ENCODE results near the gene TSPYL2. TPM values are rescaled to one million over a fixed set of nuclear protein-coding genes. Genes with fewer than 3 reads are reported as not detected.

Gene TSPYL2
- total and polyA plus RNA-seq, 5 experiments from 2014 or later: 12.7 to 174 (median 32.2) TPM

DNA sequence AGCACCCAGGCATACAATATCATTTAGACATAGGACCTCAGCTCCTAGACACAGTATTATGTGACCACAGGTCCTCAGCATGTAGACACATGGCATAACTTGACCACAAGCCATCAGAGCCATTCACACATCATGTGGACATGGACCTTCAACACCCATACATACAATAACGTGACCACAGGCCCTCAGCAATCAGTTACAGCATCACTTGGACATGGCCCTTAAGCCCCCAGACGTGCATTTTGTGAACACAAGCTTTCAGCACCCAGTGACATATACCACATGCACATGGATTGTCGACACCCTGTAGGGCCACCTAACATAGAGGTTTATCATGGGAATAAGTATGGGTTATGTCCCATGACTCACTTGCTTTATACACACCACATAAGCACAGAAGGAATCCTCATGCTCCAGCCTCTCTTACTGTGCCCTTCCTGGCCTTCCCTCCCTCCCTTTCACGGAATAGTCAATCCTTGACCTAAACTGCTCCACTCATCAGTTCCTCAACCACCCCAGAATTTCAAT, 1.9 kb downstream of the TSPYL2 start:
- Mint-ChIP-seq H3K27me3 (peaks cover 0 to 3% (median 0%) of the 10 kb centered on the region in 5 donors), H3K9me3 (peaks cover 0 to 2% (median 0%) of the 10 kb centered on the region in 9 donors), H3K4me1 (peaks cover 29 to 69% (median 60%) of the 10 kb centered on the region in 4 donors), H3K27ac (peak overlapping the region; percentile 25 to 100 (median 96)), H3K4me3 (peak overlapping the region; percentile 82 to 96 (median 91)), H3K36me3 (peaks cover 0 to 40% (median 7%) of the 10 kb centered on the region in 3 donors)
- DNase-seq: peak in 2 of 10 donors; percentile 24 to 29
- POLR2A ChIA-PET: interaction anchor here (5.0 kb wide), 1 partner anchor 12 kb away, joined by 49 read pairs; no protein-coding TSS in a partner anchor
- no peak for ATAC-seq

DNA sequence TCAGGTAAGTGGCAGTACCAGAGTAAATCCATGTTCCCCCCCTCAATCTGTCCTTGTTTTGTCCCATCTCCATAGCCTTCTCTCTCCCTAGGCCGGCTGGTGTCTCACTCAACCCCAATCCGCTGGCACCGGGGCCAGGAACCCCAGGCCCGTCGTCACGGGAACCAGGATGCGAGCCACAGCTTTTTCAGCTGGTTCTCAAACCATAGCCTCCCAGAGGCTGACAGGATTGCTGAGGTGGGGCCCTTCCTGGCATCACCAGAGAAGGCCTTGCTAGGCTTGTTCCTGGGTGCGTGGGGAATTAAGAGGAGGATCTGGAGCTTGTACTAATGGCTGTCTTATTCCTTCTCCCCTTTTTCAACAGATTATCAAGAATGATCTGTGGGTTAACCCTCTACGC, 2.7 kb downstream of the TSPYL2 start:
- Mint-ChIP-seq H3K27ac (peak overlapping the region in 8 of 10 donors; percentile 77 to 100 (median 97)), H3K27me3 (peaks cover 0 to 3% (median 0%) of the 10 kb centered on the region in 5 donors), H3K36me3 (peaks cover 0 to 40% (median 7%) of the 10 kb centered on the region in 3 donors), H3K4me3 (peak overlapping the region; percentile 6 to 96 (median 86)), H3K4me1 (peaks cover 29 to 72% (median 61%) of the 10 kb centered on the region in 4 donors), H3K9me3 (peaks cover 0 to 2% (median 0%) of the 10 kb centered on the region in 9 donors)
- ATAC-seq: no peak
- POLR2A ChIA-PET: interaction anchor here (5.0 kb wide), 1 partner anchor 13 kb away, joined by 49 read pairs; no protein-coding TSS in a partner anchor
- DNase-seq: no peak

DNA sequence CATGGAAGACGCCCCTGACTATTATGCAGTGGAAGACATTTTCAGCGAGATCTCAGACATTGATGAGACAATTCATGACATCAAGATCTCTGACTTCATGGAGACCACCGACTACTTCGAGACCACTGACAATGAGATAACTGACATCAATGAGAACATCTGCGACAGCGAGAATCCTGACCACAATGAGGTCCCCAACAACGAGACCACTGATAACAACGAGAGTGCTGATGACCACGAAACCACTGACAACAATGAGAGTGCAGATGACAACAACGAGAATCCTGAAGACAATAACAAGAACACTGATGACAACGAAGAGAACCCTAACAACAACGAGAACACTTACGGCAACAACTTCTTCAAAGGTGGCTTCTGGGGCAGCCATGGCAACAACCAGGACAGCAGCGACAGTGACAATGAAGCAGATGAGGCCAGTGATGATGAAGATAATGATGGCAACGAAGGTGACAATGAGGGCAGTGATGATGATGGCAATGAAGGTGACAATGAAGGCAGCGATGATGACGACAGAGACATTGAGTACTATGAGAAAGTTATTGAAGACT, 3.6 kb downstream of the TSPYL2 start:
- Mint-ChIP-seq H3K27me3 (peaks cover 0 to 3% (median 0%) of the 10 kb centered on the region in 5 donors), H3K9me3 (peaks cover 0 to 2% (median 0%) of the 10 kb centered on the region in 9 donors), H3K36me3 (peaks cover 0 to 40% (median 7%) of the 10 kb centered on the region in 3 donors), H3K4me1 (peaks cover 29 to 67% (median 57%) of the 10 kb centered on the region in 4 donors), H3K4me3 (peak overlapping the region in 8 of 10 donors; percentile 2 to 82 (median 50)), H3K27ac (peak overlapping the region; percentile 50 to 100 (median 94))
- DNase-seq: peak in 3 of 10 donors; percentile 35 to 67 (median 38)
- POLR2A ChIA-PET: no interaction called here
- no peak for ATAC-seq

DNA sequence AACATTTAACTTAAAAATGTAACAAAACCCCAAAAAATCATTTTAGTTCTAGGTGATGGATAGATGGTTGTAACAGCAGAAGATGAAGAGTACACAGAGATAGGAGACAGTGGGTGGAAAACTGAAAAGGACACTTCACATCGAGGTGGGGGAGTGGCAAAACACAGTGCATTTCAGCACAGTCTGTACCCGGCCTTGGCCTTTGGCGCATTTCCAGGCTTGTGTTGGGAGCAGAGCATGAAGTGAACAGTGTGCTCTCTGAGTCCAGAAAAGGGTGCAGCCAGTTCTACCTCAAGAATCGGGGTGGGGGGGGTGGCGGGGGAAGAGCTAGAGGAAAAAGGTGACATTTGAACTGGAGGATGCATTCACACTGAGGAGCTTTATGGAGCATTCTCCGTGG, 4.3 kb downstream of the TSPYL2 start:
- POLR2A ChIA-PET: no interaction called here
- Mint-ChIP-seq H3K4me3 (peak overlapping the region in 5 of 10 donors; percentile 22 to 82 (median 33)), H3K4me1 (peaks cover 29 to 63% (median 54%) of the 10 kb centered on the region in 4 donors), H3K27ac (peak overlapping the region; percentile 50 to 100 (median 96)), H3K27me3 (peaks cover 0 to 3% (median 0%) of the 10 kb centered on the region in 5 donors), H3K9me3 (peaks cover 0 to 2% (median 0%) of the 10 kb centered on the region in 9 donors), H3K36me3 (peaks cover 0 to 40% (median 7%) of the 10 kb centered on the region in 3 donors)
- ATAC-seq: no peak
- DNase-seq: peak in 1 of 10 donors; percentile 4

DNA sequence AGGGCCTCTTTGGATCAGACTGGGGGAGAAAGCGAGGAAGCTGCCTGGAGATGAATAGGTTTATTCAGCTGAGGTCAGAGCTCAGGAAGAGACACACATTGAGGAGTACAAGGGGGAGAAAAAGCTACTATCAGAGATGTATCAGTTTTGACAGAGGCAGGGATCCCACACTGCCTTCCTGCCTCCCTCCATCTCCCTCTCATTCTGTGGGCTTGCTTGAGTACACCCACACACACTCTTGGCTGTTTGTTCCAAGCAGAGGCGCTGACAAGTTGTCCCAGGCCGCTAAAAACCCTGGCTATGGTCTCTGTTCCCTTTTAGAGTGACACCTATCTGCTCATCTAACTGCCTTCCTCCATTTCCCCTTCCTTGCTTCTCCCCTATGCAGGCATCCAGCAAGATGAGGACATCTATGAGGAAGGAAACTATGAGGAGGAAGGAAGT, 5.2 kb downstream of the TSPYL2 start:
- Mint-ChIP-seq H3K9me3 (no peaks in the 10 kb centered on the region), H3K4me1 (peaks cover 29 to 63% (median 54%) of the 10 kb centered on the region in 4 donors), H3K36me3 (peaks cover 0 to 40% (median 7%) of the 10 kb centered on the region in 3 donors), H3K27me3 (no peaks in the 10 kb centered on the region), H3K27ac (peak overlapping the region; percentile 32 to 100 (median 99)), H3K4me3 (peak overlapping the region; percentile 15 to 99 (median 92))
- DNase-seq (peak in 1 of 10 donors; percentile 24), ATAC-seq (no peak)
- POLR2A ChIA-PET: no interaction called here

DNA sequence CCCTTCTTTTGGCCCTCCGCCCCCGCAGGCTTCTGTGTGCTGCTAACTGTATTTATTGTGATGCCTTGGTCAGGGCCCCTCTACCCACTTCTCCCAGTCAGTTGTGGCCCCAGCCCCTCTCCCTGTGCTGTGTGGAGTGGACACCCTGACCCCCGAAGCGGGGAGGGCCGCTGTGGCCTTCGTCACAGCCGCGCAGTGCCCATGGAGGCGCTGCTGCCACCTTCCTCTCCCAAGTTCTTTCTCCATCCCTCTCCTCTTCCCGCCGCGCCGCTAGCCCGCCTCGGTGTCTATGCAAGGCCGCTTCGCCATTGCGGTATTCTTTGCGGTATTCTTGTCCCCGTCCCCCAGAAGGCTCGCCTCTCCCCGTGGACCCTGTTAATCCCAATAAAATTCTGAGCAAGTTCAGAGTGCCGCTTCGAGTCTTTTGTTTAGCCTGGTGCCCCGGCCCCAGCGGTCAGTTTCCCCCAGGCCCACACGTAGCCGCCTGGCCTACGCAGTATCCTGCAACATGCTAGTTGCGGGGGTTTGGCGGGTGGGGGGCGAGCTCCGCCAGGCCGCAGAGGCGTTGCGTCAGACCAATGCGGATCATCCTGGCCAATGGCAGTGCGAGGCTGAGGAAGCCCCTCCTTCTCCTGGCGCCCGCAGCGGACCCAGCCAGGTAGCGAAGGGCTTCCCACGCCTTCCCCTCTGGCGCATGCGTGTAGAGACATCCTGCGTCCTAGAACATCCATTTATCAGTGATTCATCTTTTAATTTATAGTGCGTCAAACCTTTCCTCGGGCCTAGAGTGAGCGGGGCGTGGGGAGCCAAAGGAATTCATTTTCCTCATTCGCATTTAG, 6.2 kb downstream of the TSPYL2 start:
- peaks cover 0 to 40% (median 7%) of the 10 kb centered on the region in 3 donors for H3K36me3 Mint-ChIP-seq
- POLR2A ChIA-PET: interaction anchor here (1.3 to 2.0 kb wide), 5 partner anchors 7 to 19 kb away, joined by 3 to 13 read pairs (median 6); no protein-coding TSS in a partner anchor
- ATAC-seq: peak; percentile 68 to 70
- peaks cover 25 to 54% (median 51%) of the 10 kb centered on the region in 4 donors for H3K4me1 Mint-ChIP-seq
- H3K9me3 Mint-ChIP-seq: no peaks in the 10 kb centered on the region
- peak overlapping the region; percentile 98 to 100 (median 99) for H3K27ac Mint-ChIP-seq
- peak overlapping the region; percentile 87 to 99 (median 93) for H3K4me3 Mint-ChIP-seq
- no peaks in the 10 kb centered on the region for H3K27me3 Mint-ChIP-seq
- peak; percentile 59 to 92 (median 86) for DNase-seq

DNA sequence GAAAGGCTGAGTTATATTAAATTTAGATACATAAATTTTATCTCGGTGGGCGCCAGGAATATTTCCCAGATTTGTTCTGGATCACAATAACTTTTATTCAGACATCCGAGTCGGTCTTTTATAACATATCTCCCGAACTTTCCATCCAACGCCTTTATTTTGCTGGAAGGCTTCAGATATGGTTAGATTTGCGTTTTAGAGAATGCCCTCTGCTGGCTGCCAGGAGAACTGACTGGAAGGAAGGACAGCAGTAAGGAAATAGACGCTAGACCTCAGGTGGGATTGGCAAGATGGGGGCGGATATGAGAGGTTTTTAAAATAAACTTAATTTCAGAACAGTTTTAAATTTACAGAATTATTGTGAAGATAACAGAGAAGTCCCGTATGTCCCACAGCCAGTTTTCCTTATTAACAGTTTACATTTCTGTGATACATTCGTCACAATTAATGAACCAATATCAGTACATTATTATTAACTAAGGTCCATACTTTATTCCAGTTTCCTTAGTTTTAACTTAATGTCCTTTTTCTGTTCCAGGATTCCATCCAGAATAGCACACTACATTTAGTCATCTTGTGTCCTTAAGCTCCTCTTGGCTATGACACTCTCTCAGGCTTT, 7.2 kb downstream of the TSPYL2 start:
- H3K27ac Mint-ChIP-seq: peak overlapping the region; percentile 98 to 100 (median 99)
- peaks cover 17 to 45% (median 41%) of the 10 kb centered on the region in 4 donors for H3K4me1 Mint-ChIP-seq
- H3K36me3 Mint-ChIP-seq: peaks cover 0 to 32% (median 6%) of the 10 kb centered on the region in 3 donors
- peak in 6 of 10 donors; percentile 37 to 72 (median 57) for DNase-seq
- no peaks in the 10 kb centered on the region for H3K27me3 Mint-ChIP-seq
- H3K9me3 Mint-ChIP-seq: no peaks in the 10 kb centered on the region
- peak overlapping the region; percentile 87 to 99 (median 93) for H3K4me3 Mint-ChIP-seq
- POLR2A ChIA-PET: interaction anchor here (1.3 to 2.0 kb wide), 5 partner anchors 8 to 20 kb away, joined by 3 to 13 read pairs (median 6); no protein-coding TSS in a partner anchor
- no peak for ATAC-seq

DNA sequence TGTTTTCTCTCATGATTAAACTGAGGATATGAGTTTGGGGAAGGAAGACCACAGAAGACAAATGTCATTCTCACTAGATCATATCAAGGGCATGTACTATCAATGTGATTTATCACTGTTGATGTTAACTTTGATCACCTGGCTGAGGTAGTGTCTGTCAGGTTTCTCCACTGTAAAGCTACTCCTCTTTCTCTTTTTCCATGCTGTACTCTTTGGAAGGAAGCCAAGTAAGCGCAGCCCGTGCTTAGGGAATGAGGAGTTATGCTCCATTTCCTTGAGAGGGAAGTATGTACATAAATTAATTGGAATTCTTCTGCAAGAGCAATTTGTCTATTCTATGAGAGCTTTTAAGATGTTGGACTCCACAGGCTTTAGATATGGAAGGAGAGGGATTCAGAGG, 7.8 kb downstream of the TSPYL2 start:
- no peaks in the 10 kb centered on the region for H3K27me3 Mint-ChIP-seq
- H3K4me3 Mint-ChIP-seq: no peak overlapping the region
- ATAC-seq: no peak
- peak overlapping the region in 2 of 10 donors; percentile 43 to 69 for H3K27ac Mint-ChIP-seq
- H3K9me3 Mint-ChIP-seq: no peaks in the 10 kb centered on the region
- POLR2A ChIA-PET: interaction anchor here (1.3 to 2.0 kb wide), 3 partner anchors 9 to 21 kb away, joined by 3 to 13 read pairs (median 6); no protein-coding TSS in a partner anchor
- peaks cover 18 to 45% (median 40%) of the 10 kb centered on the region in 4 donors for H3K4me1 Mint-ChIP-seq
- DNase-seq: no peak
- H3K36me3 Mint-ChIP-seq: peaks cover 0 to 26% (median 5%) of the 10 kb centered on the region in 3 donors

DNA sequence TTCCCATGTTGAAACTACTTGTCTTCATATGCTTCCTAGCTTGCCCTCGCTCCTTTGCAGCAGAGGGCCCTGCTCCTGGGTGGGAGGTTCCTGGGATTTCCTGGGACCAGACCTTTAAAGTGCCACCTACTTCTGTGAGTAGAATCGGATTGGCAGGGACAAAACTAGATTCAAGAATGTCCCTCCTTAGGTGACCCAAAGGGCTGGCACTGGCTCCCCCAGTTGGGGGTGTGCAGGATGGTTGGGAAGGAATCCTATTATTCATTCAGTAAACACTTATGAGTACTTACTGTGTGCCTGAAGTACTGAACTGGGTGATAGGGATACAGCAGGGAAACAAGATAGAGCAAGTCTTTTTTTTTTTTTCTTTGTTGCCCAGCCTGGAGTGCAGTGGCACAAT, 9.2 kb downstream of the TSPYL2 start:
- Mint-ChIP-seq H3K4me1 (peaks cover 19 to 42% (median 39%) of the 10 kb centered on the region in 4 donors), H3K36me3 (peaks cover 0 to 12% (median 0%) of the 10 kb centered on the region in 3 donors), H3K27ac (peak overlapping the region in 1 of 10 donors; percentile 59), H3K9me3 (no peaks in the 10 kb centered on the region), H3K4me3 (no peak overlapping the region), H3K27me3 (no peaks in the 10 kb centered on the region)
- DNase-seq (no peak), ATAC-seq (no peak)
- POLR2A ChIA-PET: no interaction called here

DNA sequence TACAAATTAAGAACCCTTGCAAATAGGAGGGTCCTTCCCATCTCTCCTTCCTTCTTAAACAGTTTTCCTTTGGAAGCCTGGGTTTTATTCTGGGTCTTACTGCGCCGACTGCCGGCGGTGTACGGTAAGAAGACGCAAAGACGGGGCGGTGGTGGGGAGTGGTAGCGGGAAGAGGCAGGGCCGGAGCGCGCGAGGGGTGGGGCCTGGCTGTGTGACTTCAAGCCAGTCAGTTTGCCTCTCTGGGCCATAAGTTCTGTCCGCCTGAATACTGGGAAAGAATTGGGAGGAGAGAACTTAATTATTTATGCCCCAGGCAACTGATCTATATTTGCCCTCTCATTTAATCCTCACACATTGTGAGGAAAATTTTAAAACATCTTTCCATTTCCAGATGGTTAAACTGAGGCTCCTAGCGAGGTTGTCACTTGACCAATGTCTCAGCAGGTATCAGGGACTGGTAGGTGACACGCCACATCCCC, 11.0 kb downstream of the TSPYL2 start:
- Mint-ChIP-seq H3K36me3 (peaks cover 0 to 4% (median 0%) of the 10 kb centered on the region in 3 donors), H3K27me3 (no peaks in the 10 kb centered on the region), H3K9me3 (no peaks in the 10 kb centered on the region), H3K27ac (peak overlapping the region; percentile 28 to 96 (median 92)), H3K4me3 (peak overlapping the region; percentile 84 to 93 (median 89)), H3K4me1 (peaks cover 17 to 30% (median 26%) of the 10 kb centered on the region in 4 donors)
- DNase-seq (peak; percentile 54 to 86 (median 68)), ATAC-seq (peak; percentile 49 to 54)
- POLR2A ChIA-PET: interaction anchor here (1.1 to 1.7 kb wide), 2 partner anchors 11 to 98 kb away, joined by 3 to 8 read pairs; partner anchors contain the start of gene TSPYL2
